ENCODE data around the gene FNDC10.
"Not testable (repeated sequence)": the region's sequence is repeated elsewhere in the genome, so short reads cannot be mapped to it uniquely, and the experiment has no call there.

GRCh38 chr1:1639368-1639767, 39.4 kb upstream of the FNDC10 start:
- not testable (repeated sequence) for TF ChIP-seq ELF2 (CRISPR knock-in tag; IDR thresholded peaks at IDR 0.05); JUND (IDR thresholded peaks at IDR 0.05; ENCODE audit: borderline replicate concordance, low read depth, low read length); JUND (tag; IDR thresholded peaks at IDR 0.05; ENCODE audit: borderline replicate concordance, low read depth, low read length); HDAC2 (IDR thresholded peaks at IDR 0.05); CREB5 (CRISPR knock-in tag; IDR thresholded peaks at IDR 0.05); GTF2E2 (tag; IDR thresholded peaks at IDR 0.05); SP1 (CRISPR knock-in tag; IDR thresholded peaks at IDR 0.05); ZNF280B (CRISPR knock-in tag; IDR thresholded peaks at IDR 0.05); MYC (IDR thresholded peaks at IDR 0.05; ENCODE audit: low read depth, low read length); MYC (CRISPR knock-in tag; IDR thresholded peaks at IDR 0.05; ENCODE audit: borderline replicate concordance, low read depth); BCLAF1 (IDR thresholded peaks at IDR 0.05; ENCODE audit: borderline replicate concordance in 1 of 2, control insufficient read depth in 1 of 2, low read depth in 2 of 2, low read length in 1 of 2); MEIS2 (IDR thresholded peaks at IDR 0.05; ENCODE audit: partially characterized antibody); ELF4 (CRISPR knock-in tag; IDR thresholded peaks at IDR 0.05); RUNX1 (IDR thresholded peaks at IDR 0.05; ENCODE audit: low read depth)

All from K562 (cell line).